HG03432 (cell line): ENCODE results near the gene CAMTA1.

Source experiments
- ATAC-seq: cut with Tn5 transposase; IDR thresholded peaks from one replicate; pipeline ENCODE4 v1.9.1; 2021; ENCODE audit warnings: mild to moderate bottlenecking, moderate library complexity; ENCODE audit not compliant: unreplicated experiment

Gene CAMTA1

GRCh38 chr1:7572654-7573152, 787.4 kb downstream of the CAMTA1 start:
- no peak for ATAC-seq

GRCh38 chr1:7573481-7573880, 788.2 kb downstream of the CAMTA1 start:
- no peak for ATAC-seq

- no peak for ATAC-seq
Measured at GRCh38 chr1:7574121-7575040, 789.1 kb downstream of the CAMTA1 start.

GRCh38 chr1:7575041-7575400, 789.8 kb downstream of the CAMTA1 start:
- ATAC-seq: no peak

DNA sequence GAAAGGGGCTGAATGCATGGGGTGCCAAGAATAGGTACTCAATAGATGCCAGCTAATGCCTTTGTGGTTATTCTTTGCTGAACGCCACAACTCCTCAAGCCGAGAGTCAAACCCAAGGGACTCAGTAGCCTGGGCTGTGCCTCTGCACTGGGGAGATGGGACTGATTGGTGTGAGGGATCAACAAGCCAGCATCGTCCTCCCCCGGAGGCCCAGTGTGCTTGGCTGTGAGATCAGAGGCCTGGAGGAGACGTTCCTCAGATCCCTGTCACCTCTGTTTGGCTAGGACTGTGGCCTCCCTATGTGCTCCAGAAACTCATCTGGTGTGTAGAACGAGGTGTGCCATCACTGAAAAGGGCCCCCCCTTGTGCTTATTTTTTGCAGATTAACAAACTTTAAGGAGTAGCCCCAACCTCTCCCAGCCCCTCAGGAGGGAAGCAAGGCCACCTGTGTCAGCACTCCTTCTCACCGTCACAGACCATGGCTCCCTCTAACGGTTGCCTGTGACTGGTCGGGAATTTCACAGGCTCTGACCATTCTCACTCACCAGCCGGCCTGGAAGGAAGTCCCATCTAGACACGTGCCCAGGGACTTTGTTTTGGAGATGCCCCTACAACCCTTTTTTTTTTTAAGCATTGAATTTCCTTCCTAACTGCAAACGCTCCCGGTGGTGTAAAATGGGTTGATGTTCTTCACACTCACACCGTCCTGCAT, 791.8 kb downstream of the CAMTA1 start:
- ATAC-seq: no peak

DNA sequence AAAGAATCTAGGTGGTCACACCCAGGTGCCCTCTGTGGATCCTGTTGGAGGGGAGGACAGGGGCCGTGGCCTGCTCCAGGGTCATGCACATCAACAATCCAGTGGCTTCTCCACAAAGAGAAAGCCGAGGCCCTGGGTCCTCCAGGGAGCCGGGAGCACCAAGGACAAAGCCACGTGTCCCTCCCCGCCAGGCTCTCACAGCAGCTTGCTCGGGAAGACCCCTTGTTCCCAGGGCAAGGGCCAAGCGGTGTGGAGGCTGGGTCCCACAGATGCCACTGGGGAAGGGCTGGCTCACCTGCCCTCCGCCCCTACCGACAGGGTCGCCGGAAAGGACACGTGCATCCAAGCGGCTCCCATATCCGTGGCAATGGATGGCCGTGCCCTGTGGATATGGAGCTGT, 793.0 kb downstream of the CAMTA1 start:
- no peak for ATAC-seq

- ATAC-seq: no peak
Measured at GRCh38 chr1:7579016-7579415, 793.8 kb downstream of the CAMTA1 start.

- no peak for ATAC-seq
Measured at GRCh38 chr1:7579831-7580804, 794.9 kb downstream of the CAMTA1 start.

DNA sequence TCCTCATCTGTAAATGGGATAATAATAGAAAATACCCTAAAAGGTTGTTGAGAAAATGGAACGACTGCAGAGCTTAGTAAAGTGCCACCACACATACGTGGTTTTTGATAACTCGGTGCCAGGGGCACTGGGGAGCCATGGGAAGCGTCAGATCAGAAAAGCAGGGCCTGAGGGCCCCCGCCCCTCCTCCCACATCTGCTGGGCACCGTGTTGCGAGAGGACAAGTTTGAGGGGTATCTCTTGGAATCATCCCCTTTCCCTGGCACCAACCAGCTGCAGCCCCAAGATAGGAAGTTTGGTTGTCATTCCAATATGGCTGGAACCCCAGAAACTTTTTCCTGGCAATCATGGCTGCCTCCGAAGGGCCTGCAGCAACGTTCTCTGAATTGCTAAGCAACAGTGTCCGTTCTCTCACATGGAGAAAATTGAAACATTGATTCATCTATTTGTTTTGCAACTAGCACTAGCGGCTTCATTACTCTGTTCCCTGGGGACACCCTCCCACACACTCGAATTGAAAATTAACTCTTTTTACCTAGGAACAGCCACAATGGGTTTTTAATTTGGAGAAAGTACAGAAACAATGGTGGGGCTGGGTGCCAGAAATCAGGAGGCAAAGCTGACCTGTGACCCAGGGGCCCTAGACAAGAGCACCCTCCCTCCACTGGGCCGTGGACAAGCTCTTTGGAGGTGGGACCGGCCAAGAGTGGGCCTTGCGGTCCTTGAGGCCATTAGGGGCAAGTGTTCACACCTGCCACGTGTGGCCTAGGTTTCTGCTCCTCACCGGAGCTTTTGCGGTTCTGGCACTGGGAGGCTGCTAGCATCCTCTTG, 795.9 kb downstream of the CAMTA1 start:
- no peak for ATAC-seq

- ATAC-seq: no peak
Measured at GRCh38 chr1:7581754-7582459, 796.7 kb downstream of the CAMTA1 start.

GRCh38 chr1:7582460-7582972, 797.3 kb downstream of the CAMTA1 start:
- ATAC-seq: no peak

GRCh38 chr1:7583291-7584096, 798.2 kb downstream of the CAMTA1 start:
- ATAC-seq: no peak

DNA sequence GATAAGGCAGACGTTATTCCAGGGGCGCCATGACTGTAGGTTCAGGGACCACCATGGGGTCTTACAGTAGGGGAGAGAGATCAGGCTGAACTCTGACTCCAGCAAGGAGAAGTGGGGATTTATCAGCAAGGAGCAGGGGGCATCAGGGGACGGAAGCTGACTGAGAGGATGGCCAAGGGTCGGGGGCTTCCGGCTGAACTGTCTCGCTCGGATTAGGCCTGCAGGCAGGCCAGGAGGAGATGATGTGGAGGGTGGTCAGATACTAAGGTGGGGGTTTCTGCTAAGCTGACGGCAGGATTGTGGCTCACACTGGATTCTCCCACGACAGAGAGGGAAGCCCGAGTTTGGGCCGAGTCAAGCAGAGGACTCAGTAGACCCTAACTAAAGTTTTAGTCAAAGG, 798.9 kb downstream of the CAMTA1 start:
- ATAC-seq: no peak

- no peak for ATAC-seq
Measured at GRCh38 chr1:7584643-7585042, 799.4 kb downstream of the CAMTA1 start.

DNA sequence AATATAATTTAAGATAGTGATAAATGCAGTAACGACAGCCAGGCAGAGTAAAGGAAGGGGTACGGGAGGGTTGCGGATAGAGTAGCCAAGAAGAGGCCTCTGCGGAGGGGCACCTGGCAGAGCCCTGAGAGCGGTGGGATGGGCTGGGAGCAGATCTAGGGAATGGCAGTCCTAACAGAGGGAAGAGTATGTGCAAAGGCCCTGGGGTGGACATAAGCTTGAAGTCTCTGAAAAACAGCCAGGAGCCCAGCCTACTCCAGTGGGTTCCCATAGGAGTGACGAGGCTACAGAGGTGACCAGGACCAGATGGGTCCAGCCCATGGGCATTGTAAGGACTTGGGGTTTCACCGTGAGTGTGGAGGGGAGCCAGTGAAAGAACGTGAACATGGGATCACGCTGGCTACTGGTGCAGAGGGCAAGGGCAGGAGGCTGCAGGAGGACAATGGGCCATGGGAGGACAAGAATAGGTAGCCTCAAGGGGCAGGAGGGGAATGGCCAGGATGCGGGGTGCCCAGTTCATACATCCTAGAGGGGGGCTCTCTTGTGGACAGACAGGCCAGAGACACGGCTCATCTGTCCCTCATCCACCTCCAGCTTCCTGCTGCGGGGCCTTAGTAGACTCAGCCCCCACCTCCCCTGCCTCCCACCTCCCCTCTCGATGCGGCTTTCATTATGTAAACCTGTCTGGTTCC, 800.1 kb downstream of the CAMTA1 start:
- ATAC-seq: no peak

- ATAC-seq: no peak
Measured at GRCh38 chr1:7586031-7586941, 801.0 kb downstream of the CAMTA1 start.
